Spleen (tissue), 7 donors: Measurements from ENCODE around the gene AKAP6.

Experiments
- POLR2AphosphoS5 ChIP-seq, 3 donors: sonication (generic); formaldehyde crosslinking; IDR thresholded peaks; one replicate each; pipeline ENCODE4 v1.5.1; 2017; ENCODE audit warnings: antibody characterized with exemption in 3 of 3
- TF ChIP-seq, protein P1 (sequence below), 11 experiments: fragments of 200-600 bp in 7 of 11; fragments of 450-650 bp in 4 of 11; sonication (generic) in 4 of 11; IDR thresholded peaks in 8 of 11; conservative IDR thresholded peaks in 3 of 11; 1 replicate in 7 of 11; 2 replicates in 4 of 11; pipeline versions ENCODE4 v1.4.0 to v1.8.0; 2016 to 2021; ENCODE audit warnings: antibody characterized with exemption in 11 of 11, inconsistent platforms in 4 of 11, mild to moderate bottlenecking in 1 of 11
- donor health status: DM: no; HTN: no; CAD: no; lungs with moderate emphysema.
- donor health status: DM: no; HTN: no; CAD: no.
- donor health status: DM: no; HTN: no; CAD: no.

DNA sequence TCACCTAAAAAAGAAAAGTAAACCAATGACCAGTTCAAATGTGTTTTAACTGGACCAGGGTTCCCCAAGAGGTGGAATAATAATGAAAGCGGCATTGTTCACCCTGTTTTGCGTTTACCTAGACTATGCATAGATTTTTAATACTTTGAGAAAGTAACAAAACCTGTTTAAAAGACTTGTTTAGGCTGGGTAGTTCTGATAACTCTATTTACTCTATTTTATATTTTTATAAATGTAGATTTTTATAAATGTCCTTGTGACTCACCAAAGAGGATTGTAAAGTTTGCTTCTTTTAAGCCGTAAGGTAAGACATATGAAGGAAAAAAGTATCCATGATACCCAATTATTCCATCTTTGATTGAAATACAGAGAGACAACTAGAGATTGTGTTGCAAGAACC lies 321.6 kb downstream of the AKAP6 start:
- TF ChIP-seq, protein P1, sequence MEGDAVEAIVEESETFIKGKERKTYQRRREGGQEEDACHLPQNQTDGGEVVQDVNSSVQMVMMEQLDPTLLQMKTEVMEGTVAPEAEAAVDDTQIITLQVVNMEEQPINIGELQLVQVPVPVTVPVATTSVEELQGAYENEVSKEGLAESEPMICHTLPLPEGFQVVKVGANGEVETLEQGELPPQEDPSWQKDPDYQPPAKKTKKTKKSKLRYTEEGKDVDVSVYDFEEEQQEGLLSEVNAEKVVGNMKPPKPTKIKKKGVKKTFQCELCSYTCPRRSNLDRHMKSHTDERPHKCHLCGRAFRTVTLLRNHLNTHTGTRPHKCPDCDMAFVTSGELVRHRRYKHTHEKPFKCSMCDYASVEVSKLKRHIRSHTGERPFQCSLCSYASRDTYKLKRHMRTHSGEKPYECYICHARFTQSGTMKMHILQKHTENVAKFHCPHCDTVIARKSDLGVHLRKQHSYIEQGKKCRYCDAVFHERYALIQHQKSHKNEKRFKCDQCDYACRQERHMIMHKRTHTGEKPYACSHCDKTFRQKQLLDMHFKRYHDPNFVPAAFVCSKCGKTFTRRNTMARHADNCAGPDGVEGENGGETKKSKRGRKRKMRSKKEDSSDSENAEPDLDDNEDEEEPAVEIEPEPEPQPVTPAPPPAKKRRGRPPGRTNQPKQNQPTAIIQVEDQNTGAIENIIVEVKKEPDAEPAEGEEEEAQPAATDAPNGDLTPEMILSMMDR (IDR thresholded peaks at IDR 0.05 in 8 of 11, conservative IDR thresholded peaks at IDR 0.05 in 3 of 11) = no peak
- TF ChIP-seq POLR2AphosphoS5 (IDR thresholded peaks at IDR 0.05) = no peak
